Transverse colon (tissue), 4 donors: ENCODE measurements around the gene CLIC4.

Experiments
- CTCF ChIP-seq, 5 experiments: fragments of 200-600 bp in 3 of 5; fragments of 450-650 bp in 2 of 5; sonication (generic) in 3 of 5; IDR thresholded peaks; 1 replicate in 2 of 5; 2 replicates in 3 of 5; pipeline ENCODE4 v1.5.1; 2016 to 2017; ENCODE audit warnings: antibody characterized with exemption in 5 of 5, inconsistent platforms in 3 of 5, mild to moderate bottlenecking in 2 of 5, moderate library complexity in 1 of 5
- EP300 ChIP-seq: sonication (generic); formaldehyde crosslinking; IDR thresholded peaks from one replicate; pipeline ENCODE4 v1.6.1; 2017; ENCODE audit warnings: antibody characterized with exemption, low read depth
- POLR2A ChIP-seq: fragments of 450-650 bp; IDR thresholded peaks from one replicate; pipeline ENCODE4 v1.6.1; 2016; ENCODE audit warnings: antibody characterized with exemption, mild to moderate bottlenecking, moderate library complexity
- POLR2AphosphoS5 ChIP-seq, 3 donors: sonication (generic); formaldehyde crosslinking; IDR thresholded peaks; one replicate each; pipeline ENCODE4 v1.6.1; 2016; ENCODE audit warnings: antibody characterized with exemption in 3 of 3

GRCh38 chr1:24743404-24744211 lies 1.6 kb upstream of the CLIC4 start:
- no peak for TF ChIP-seq POLR2A
- no peak for TF ChIP-seq CTCF (IDR thresholded peaks at IDR 0.05)
- peak in 1 of 3 donors; percentile 13 for TF ChIP-seq POLR2AphosphoS5 (IDR thresholded peaks at IDR 0.05)
- TF ChIP-seq EP300 = no peak
